Subcutaneous abdominal adipose tissue (tissue), 5 donors: ENCODE results near the gene LRRC8D.
"Not testable (repeated sequence)": the region's sequence is repeated elsewhere in the genome, so short reads cannot be mapped to it uniquely, and the experiment has no call there.

Source experiments
- H3K27ac ChIP-seq: one replicate; pipeline ENCODE4 v1.7.0; 2013; ENCODE audit warnings: low read depth, mild to moderate bottlenecking, inconsistent platforms, low read length, moderate library complexity
- H3K27me3 ChIP-seq, 5 donors: one replicate each; pipeline ENCODE4 v1.7.0; 2013; ENCODE audit warnings: low read length in 5 of 5, inconsistent platforms in 1 of 5; ENCODE audit not compliant: control insufficient read depth in 5 of 5, insufficient read depth in 4 of 5
- H3K36me3 ChIP-seq, 5 donors: one replicate each; pipeline ENCODE4 v1.7.0; 2013; ENCODE audit warnings: low read length in 5 of 5; ENCODE audit not compliant: control insufficient read depth in 5 of 5, insufficient read depth in 5 of 5
- H3K4me1 ChIP-seq, 5 donors: one replicate each; pipeline ENCODE4 v1.7.0; 2013; ENCODE audit warnings: low read length in 5 of 5, mild to moderate bottlenecking in 3 of 5, moderate library complexity in 1 of 5; ENCODE audit not compliant: control insufficient read depth in 5 of 5, insufficient read depth in 5 of 5
- H3K4me3 ChIP-seq, 5 donors: one replicate each; pipeline ENCODE4 v1.7.0; 2013; ENCODE audit warnings: low read length in 5 of 5, low read depth in 1 of 5
- H3K9ac ChIP-seq, 5 donors: one replicate each; pipeline ENCODE4 v1.7.0; 2013; ENCODE audit warnings: low read length in 5 of 5, mild to moderate bottlenecking in 4 of 5, moderate library complexity in 3 of 5
- H3K9me3 ChIP-seq, 5 donors: one replicate each; pipeline ENCODE4 v1.7.0; 2013; ENCODE audit warnings: low read length in 5 of 5; ENCODE audit not compliant: control insufficient read depth in 5 of 5
- donor health status: healthy.
- donor health status: healthy.
- donor health status: healthy.
- donor health status: healthy.
- donor health status: healthy.

The LRRC8D gene

DNA sequence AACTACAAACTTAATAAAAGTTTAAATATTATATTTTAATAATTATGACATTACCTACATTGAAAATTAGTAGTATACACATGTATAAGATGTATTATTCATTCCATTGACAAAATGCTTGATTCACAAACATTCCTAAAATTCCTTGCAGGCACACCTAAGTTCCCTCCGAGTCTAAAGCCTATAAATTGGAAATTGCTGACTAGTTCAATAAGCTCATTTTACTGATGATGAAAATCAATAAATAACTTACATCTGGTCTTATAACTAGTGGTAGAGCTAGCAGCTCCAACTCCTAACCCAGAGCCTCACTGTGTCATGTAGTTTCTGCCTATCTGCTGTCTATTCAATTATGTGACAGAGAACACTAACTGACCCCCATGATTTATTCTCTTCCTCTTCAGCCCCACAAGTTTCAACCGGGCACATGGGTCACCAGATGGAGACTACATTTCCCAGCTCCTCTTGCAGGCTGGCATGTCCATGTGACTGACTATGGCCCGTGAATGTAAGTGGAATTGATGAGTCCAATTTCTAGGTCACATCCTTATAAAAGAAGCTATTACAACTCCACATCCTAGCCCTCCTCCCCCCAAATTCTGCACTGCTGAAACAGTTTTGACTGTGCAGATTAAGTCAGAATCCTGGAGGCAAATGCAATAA lies 29.6 kb upstream of the LRRC8D start:
- Histone ChIP-seq H3K4me1 (no peaks in the 10 kb centered on the region), H3K27me3 (no peaks in the 10 kb centered on the region), H3K9me3 (no peaks in the 10 kb centered on the region)

GRCh38 chr1:89794406-89794805 lies 26.4 kb upstream of the LRRC8D start:
- H3K4me3 ChIP-seq: no peak overlapping the region
- H3K9ac ChIP-seq: no peak overlapping the region
- H3K27me3 ChIP-seq: no peaks in the 10 kb centered on the region
- no peaks in the 10 kb centered on the region for H3K9me3 ChIP-seq
- no peaks in the 10 kb centered on the region for H3K4me1 ChIP-seq
- H3K36me3 ChIP-seq: no peaks in the 10 kb centered on the region
- no peak overlapping the region for H3K27ac ChIP-seq

More for the DNA sequence above, 29.6 kb upstream of the LRRC8D start:
- no peak overlapping the region for H3K9ac ChIP-seq
- no peaks in the 10 kb centered on the region for H3K36me3 ChIP-seq
- no peak overlapping the region for H3K4me3 ChIP-seq
- H3K27ac ChIP-seq: no peak overlapping the region

- H3K9me3 ChIP-seq, H3K9ac ChIP-seq, H3K36me3 ChIP-seq, H3K4me1 ChIP-seq, H3K27ac ChIP-seq, H3K4me3 ChIP-seq, H3K27me3 ChIP-seq: not testable (repeated sequence)
These were observed 25.3 kb upstream of the LRRC8D start for GRCh38 chr1:89795571-89795970.

- H3K9me3 ChIP-seq, H3K36me3 ChIP-seq, H3K27me3 ChIP-seq, H3K4me1 ChIP-seq, H3K9ac ChIP-seq, H3K4me3 ChIP-seq, H3K27ac ChIP-seq: not testable (repeated sequence)
These were observed 23.0 kb upstream of the LRRC8D start for GRCh38 chr1:89797876-89798275.

GRCh38 chr1:89799495-89799894 lies 21.3 kb upstream of the LRRC8D start:
- H3K36me3 ChIP-seq: no peaks in the 10 kb centered on the region
- H3K9ac ChIP-seq: no peak overlapping the region
- H3K4me1 ChIP-seq: no peaks in the 10 kb centered on the region
- no peaks in the 10 kb centered on the region for H3K27me3 ChIP-seq
- no peak overlapping the region for H3K27ac ChIP-seq
- no peaks in the 10 kb centered on the region for H3K9me3 ChIP-seq
- H3K4me3 ChIP-seq: no peak overlapping the region

GRCh38 chr1:89800022-89800655 lies 20.7 kb upstream of the LRRC8D start:
- no peaks in the 10 kb centered on the region for H3K4me1 ChIP-seq
- H3K9me3 ChIP-seq: no peaks in the 10 kb centered on the region
- no peak overlapping the region for H3K4me3 ChIP-seq
- H3K36me3 ChIP-seq: no peaks in the 10 kb centered on the region
- H3K27me3 ChIP-seq: no peaks in the 10 kb centered on the region
- no peak overlapping the region for H3K27ac ChIP-seq
- H3K9ac ChIP-seq: no peak overlapping the region

DNA sequence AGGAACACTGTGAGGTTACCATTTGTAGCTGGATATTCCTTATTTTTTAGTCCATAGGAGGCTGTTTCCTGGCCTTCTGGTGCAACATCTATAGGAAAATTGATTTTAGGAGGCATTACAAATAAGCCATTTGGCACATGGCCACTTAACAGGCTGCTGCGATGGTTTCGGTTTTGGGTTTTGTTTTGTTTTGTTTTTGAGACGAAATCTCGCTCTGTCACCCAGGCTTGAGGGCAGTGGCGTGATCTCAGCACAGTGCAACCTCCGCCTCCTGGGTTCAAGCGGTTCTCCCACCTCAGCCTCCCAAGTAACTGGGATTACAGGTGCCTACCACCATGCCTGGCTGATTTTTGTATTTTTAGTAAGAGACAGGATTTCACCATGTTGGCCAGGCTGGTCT lies 20.1 kb upstream of the LRRC8D start:
- Histone ChIP-seq H3K27me3 (no peaks in the 10 kb centered on the region), H3K27ac (no peak overlapping the region), H3K36me3 (no peaks in the 10 kb centered on the region), H3K4me1 (no peaks in the 10 kb centered on the region), H3K9me3 (no peaks in the 10 kb centered on the region), H3K4me3 (no peak overlapping the region), H3K9ac (no peak overlapping the region)

GRCh38 chr1:89802051-89802450 lies 18.8 kb upstream of the LRRC8D start:
- Histone ChIP-seq H3K36me3 (no peaks in the 10 kb centered on the region), H3K9ac (no peak overlapping the region), H3K9me3 (no peaks in the 10 kb centered on the region)

DNA sequence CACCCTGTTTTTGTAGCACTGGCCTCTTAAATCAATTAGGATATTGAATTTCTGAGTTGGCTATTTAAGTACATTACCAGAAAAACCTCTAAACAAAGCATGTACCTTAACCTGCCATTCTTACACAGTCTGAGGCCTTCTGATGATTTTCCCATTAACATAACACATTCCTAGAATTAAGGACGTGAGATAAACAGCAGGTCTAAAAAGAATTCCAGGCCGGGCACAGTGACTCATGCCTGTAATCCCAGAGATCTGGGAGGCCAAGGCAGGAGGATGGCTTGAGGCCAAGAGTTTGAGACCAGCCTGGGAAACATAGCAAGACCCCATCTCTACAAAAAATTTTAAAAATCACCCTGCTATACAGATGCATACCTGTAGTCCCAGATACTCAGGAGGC lies 18.0 kb upstream of the LRRC8D start:
- Histone ChIP-seq H3K9me3 (no peaks in the 10 kb centered on the region), H3K36me3 (no peaks in the 10 kb centered on the region), H3K4me3 (no peak overlapping the region), H3K9ac (no peak overlapping the region), H3K27ac (no peak overlapping the region), H3K4me1 (no peaks in the 10 kb centered on the region), H3K27me3 (no peaks in the 10 kb centered on the region)

More at GRCh38 chr1:89802051-89802450, 18.8 kb upstream of the LRRC8D start:
- H3K4me3 ChIP-seq: no peak overlapping the region
- H3K27ac ChIP-seq: no peak overlapping the region
- no peaks in the 10 kb centered on the region for H3K27me3 ChIP-seq
- no peaks in the 10 kb centered on the region for H3K4me1 ChIP-seq

DNA sequence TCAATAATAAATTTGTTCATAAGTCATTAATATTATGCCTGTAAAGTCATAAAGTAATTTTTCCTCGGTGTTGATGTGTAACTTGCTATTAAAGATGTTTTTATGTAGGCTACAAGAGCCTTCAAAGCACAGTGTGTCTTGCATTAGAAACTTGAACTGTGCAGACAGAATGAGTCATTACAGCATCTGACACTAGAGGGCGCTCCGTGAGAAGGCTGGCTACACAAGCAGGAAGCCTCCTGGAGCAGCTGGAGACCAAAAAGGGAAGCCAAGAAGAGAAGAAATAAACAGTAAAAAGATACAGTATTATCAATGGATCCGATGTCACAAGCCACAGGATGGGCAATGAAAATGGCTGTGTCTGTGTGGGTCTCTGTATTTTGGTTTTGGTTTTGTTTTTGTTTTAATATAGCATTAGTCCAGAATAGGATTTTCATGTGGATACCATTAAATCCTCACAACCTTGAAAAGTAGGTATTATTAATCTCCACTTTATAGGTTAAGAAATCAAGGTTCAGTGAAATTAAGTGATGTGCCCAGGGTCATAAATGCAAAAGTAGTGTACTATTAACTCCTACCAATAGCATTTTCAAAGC lies 16.1 kb upstream of the LRRC8D start:
- Histone ChIP-seq H3K4me3 (no peak overlapping the region), H3K36me3 (no peaks in the 10 kb centered on the region), H3K4me1 (no peaks in the 10 kb centered on the region), H3K9ac (no peak overlapping the region), H3K27me3 (no peaks in the 10 kb centered on the region), H3K9me3 (no peaks in the 10 kb centered on the region), H3K27ac (no peak overlapping the region)
